ENCODE results near the gene SLC36A1. TPM values are rescaled to one million over a fixed set of nuclear protein-coding genes. Genes with fewer than 3 reads are reported as not detected.

The SLC36A1 gene
- total and polyA plus RNA-seq, 2 of the 8 experiments (the other 6 are each of a cell fraction or from before 2014, with no cell fraction given) = 6.6 to 9.6 TPM

- TF ChIP-seq EGR1 (IDR thresholded peaks at IDR 0.05; ENCODE audit: borderline replicate concordance, low read depth, low read length) = no peak
- TF ChIP-seq CREB1 (IDR thresholded peaks at IDR 0.05) = no peak
- TF ChIP-seq POLR2A (IDR thresholded peaks at IDR 0.05; ENCODE audit: control extremely low read depth in 1 of 2, low read depth in 2 of 2, low read length in 2 of 2) = no peak
- no peak for TF ChIP-seq RAD21 (IDR thresholded peaks at IDR 0.05 in 1 of 2, conservative IDR thresholded peaks at IDR 0.05 in 1 of 2; ENCODE audit: low read depth in 2 of 2, low read length in 2 of 2)
- TF ChIP-seq KDM4A (IDR thresholded peaks at IDR 0.05; ENCODE audit: low read depth, low read length, severe bottlenecking) = peak; percentile 86
Measured at GRCh38 chr5:151448038-151448985, 909 bp downstream of the SLC36A1 start (continued).
